ENCODE results near the gene ARHGEF33.
A peak's percentile ranks its signal among the peaks of the same experiment; 100 is the strongest.

The ARHGEF33 gene

DNA sequence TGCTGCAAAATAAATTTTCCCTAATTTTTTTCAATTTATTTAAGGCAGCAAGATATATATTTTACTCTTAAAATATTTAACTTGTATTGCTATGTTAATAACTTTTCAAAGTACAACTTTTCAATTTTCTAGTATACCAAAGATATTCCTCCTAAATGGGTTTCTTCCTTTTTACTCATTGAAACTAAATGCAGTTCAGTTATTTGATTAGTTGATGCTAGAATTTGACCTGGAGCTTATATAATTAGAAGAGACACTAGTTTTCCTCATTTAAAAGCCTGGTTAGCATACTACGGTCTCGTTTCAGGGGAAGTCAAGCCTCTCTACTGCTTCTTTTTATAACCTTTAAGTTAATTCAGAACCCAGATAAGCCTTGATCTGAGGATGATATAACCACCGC is at the start of gene ARHGEF33:
Gene ARHGEF33, plus strand, starts transcription at position 301 of the 400 bp plus-strand sequence. CDS start 29,573 bp downstream, outside the sequence.
- no peak for DNase-seq

DNA sequence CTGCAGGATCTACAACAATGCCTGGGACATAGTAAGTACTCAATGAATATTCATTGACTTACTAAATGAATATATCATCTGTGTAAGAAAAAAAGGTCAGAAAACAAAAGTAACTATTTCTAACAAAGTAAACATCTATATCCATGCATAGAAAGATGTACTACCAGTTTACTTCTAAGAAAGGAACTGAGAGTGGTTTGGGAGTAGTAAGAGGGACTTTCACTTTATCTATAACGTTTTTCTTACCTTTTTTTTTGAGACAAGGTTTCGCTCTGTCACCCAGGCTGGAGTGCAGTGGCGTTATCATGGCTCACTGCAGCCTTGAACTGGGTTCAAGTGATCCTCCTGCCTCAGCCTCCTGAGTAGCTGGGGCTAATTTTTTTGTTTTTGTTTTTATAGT is 39.6 kb upstream of the ARHGEF33 start:
- DNase-seq: no peak

- no peak for DNase-seq
These were observed 33.5 kb upstream of the ARHGEF33 start for GRCh38 chr2:38856165-38856564.

DNA sequence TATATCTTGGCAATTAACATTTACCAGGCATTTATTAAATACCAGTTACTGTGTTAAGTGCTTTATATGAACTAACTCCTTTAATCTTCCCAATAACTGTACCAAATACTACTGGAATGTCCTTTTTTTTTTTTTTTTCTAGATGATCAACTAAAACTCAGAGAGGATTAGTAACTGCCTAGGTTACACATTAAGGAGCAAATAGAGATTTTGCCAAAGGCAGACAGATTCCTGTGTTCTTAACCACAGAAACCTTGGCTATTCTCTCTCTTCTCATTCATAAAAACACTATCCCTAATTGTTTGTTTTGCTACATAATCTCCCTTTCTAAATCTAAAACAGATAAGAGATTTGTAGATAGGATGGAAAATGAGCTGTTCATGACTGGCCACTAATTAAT is 27.2 kb upstream of the ARHGEF33 start:
- DNase-seq: no peak

DNA sequence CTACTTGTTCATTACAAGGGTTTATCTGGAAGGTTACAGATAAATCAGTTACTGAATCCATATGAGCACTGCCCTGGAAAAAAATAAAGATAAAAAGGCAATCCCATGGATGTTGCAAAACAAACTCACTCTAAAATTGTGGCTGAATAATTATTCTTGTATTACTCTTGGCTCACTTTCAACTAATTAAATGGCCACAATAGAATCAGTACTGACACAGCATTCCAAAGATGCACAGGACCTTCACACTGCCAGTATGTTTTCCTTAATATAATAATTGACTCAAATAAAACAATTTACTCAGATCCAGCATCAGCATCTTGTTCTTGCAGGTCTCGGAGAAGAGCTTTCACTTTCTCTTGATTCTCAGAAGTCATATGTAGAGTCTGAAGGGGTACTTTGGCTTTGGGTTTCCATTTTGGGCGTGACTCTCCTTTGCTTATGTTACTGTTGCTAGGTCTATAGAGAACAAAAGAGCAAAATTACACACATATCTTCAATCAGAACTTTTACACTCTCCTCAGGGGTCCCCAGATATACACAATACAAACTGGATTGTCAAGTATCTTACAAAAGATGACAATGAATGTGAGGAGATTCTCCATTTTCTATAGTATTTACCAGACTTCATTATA is 26.5 kb upstream of the ARHGEF33 start:
- DNase-seq: no peak

GRCh38 chr2:38866773-38867443 is 22.8 kb upstream of the ARHGEF33 start:
- DNase-seq: no peak

DNA sequence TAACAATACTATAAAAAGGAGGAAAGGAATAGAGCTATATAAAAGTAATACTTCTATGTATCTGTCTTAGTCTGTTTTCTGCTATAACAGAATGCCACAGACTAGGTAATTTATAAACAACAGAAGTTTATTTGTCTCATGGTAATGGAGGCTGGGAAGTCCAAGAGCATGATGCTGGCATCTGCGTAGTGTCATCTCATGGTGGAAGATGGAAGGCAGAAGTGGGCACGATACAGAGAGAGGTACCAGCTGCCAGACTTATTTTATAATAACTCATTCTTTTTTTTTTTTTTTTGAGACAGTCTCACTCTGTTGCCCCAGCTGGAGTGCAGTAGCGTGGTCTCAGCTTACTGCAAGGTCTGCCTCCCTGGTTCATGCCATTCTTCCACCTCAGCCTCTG is 18.2 kb upstream of the ARHGEF33 start:
- DNase-seq: no peak

DNA sequence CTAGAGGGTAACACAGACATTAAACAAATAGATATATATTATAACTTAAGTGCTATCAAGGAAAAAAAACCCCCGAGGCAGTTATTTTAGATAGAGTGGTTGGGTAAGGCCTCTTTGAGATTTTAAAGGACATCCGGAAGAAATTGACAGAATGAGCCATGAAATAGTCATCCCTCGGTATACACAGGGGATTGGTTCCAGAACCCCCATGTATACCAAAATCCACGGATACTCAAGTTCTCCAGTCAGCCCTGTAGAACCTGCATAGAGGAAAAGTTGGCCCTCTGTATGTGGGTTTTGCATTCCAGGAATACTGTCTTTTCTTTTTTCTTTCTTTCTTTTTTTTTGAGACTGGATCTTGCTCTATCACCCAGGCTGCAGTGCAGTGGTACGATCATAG is 15.9 kb upstream of the ARHGEF33 start:
- DNase-seq: no peak

DNA sequence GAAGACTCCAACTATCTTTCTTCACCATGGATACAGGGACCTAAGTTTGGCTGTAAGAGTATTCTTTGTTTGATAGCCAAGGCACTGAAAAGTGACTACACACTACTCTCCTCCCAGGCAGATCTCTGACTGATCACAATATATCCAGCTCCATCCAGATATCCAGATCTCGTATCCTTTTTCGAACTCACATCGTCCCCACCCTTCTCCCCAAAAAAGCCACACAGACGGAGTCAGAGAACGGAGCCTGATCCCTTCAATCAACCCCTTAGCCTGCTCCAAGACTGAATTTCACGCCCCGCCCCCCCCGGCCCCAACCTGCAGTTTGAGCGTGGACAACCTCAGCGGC is 14.5 kb upstream of the ARHGEF33 start:
- DNase-seq: no peak

- peak; percentile 81 for DNase-seq
These were observed 13.9 kb upstream of the ARHGEF33 start, which contains the start of the genes DHX57 and MORN2 for GRCh38 chr2:38875576-38876367. Gene DHX57 (minus strand): TSS chr2:38875934. CDS start chr2:38868405, 7,529 bp downstream. Gene MORN2 (plus strand): TSS chr2:38875976.

- no peak for DNase-seq
These were observed 13.3 kb upstream of the ARHGEF33 start for GRCh38 chr2:38876407-38876806.

- DNase-seq: no peak
These were observed 3.6 kb upstream of the ARHGEF33 start for GRCh38 chr2:38886063-38886462.

GRCh38 chr2:38887347-38887746 is 2.3 kb upstream of the ARHGEF33 start:
- no peak for DNase-seq

DNA sequence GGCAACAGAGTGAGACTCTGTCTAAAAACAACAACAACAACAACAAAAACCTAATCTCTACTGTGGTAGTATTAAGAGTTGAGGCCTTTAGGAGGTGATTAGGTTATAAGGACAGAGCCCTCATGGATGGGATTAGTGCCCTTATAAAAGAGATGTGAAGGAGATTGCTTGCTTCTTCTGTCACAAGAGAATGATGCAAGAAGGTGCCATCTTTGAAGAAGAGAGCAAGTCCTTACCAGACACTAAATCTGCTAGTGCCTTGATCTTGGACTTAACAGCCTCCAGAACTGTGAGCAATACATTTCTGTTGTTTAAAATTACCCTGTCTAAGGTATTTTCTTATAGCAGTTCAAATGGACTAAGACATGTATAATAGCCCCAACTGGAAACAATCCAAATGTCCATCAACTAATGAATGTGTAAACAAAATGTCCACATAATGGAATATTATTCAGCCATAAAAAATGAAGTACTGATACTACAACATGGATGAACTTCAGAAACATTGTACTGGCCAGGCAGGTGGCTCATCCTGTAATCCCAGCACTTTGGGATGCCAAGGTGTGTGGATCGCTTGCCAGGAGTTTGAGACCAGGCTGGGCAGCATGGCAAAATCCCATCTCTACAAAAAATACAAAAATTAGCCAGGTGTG is 1.6 kb upstream of the ARHGEF33 start:
- DNase-seq: no peak

DNA sequence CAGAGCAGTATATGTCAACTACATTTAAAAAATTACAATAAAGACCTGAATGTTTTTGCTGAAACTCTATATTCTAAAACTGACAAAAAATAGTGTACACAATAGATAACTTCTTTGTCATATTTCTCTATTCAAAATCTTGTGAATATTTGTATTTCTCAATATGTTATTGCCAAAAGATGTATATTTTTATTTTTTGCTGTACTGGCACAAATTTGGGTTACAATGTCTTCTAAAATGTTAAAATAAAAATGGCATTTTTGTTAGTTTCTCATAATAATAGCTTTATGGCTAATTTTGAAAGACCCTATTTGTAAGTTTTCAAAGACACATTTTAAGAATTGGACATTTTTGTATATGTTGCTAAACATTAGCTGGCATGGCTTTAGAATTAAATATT is 630 bp upstream of the ARHGEF33 start:
- no peak for DNase-seq

DNA sequence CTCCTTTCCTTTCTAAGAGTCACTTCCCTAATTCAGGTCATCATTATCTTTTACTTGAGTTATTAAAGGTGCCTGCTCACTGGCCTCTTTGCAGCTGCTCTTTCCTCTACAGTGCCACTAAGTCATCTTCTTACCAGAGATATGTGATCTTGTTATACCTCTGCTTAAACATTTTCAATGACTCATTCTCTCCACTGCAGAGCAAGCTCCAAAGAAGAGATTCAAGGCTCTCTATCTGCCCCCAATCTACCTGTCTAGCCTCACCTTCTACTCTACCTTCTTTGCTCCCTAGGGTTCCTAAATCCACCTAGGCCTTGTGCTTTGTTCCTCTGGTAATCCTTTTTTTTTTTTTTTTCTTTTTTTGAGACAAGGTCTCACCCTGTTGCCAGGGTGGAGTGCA is 3.1 kb downstream of the ARHGEF33 start:
- no peak for DNase-seq

DNA sequence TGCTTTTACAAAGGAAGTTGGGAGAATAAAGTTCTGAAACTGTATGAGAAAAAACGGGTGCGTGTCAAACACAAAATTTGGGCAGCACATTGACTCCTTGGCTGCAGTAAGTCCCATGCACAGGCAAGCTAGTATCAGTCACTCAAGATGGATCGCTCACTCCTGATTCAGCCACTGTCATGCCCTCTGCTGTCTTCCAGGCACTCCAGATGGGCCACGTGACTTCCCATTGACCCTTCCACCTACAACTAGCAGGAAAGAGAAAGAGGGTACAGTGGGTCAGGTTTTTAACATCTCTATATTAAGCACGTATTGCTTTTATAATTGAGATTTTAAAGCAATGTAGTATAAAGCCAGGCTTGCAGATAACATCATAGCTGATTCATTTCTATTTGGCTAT is 8.6 kb downstream of the ARHGEF33 start:
- DNase-seq: no peak

GRCh38 chr2:38900726-38901125 is 11.1 kb downstream of the ARHGEF33 start:
- no peak for DNase-seq

GRCh38 chr2:38905251-38905650 is 15.6 kb downstream of the ARHGEF33 start:
- DNase-seq: no peak

GRCh38 chr2:38907242-38907641 is 17.6 kb downstream of the ARHGEF33 start:
- no peak for DNase-seq

DNA sequence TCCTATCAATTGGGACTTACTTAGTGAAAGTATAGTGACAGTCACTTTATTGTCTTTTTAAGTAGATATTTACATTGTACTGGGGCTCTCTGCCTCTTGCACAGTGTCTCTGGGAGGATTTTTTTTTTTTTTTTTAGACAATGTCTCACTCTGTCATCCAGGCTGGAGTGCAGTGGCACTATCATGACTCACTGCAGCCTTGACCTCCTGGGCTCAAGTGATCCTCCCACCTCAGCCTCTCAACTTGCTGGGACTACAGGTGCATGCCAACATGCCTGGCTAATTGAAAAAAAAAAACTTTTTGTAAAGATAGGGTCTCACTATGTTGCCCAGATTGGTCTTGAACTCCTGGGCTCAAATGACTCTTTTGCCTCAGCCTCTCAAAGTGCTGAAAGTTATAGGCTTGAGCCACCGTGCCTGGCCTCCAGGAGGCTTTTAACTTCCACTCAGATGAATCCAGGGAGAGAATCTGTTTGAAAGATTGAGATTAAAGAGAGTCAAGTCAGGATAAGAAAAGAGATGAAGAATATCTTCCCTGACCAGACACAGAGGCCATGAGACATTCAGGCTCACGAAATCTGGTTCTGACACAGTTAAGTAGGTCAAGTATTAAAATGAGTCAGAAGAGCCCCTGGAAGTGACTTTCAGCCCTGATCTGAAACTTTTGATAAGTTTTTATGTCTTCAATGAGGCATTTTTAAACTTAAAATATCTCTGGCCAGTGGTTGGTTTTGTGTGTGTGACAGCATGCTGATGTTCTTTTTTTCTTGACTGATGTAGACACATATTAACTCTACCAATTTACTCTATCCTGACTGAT is 18.3 kb downstream of the ARHGEF33 start:
- DNase-seq: no peak

DNA sequence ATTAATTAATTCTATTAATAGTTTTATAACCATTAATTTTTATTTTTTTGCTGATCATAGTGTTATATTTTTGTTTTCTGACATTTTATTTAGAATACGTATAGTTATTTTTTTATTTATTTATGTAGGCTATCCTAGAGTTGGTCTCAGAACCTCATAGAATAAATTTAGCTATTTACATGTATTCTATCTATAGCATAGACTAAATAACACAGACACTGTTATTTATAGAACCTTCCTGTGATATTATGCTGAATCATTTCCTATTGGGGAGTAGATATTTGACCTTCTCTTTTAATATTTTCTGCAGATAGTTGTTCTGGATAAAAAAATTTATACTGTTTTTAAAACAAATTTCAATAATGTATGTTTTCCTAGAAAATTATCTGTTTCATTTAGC is 20.2 kb downstream of the ARHGEF33 start:
- DNase-seq: no peak

DNA sequence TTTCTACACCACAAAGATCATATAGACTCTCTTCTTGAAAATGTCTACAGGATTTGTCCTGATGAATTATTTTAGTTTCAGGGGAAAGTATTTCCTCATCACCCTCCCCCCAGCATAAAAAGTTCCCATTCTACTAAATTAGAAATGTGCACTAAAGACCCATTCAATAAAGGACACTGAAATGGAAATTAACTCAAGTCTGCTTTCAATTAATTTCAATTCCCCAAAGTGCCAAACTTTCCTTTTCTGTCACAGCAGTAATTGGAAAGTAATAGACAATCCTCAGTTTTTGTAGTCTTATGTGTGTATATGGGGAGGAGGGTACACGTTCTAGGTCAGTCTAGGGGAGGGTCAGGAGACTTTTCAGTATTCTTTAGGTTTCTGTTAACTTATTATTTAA is 21.5 kb downstream of the ARHGEF33 start:
- DNase-seq: no peak
